Coronary artery (tissue), 2 donors: ENCODE data around the gene PM20D2.

Experiments
- DNase-seq: peaks from one replicate; pipeline ENCODE4 v3.0.0-alpha.2; 2017; ENCODE audit warnings: low spot score
- H3K27ac ChIP-seq, 2 donors: fragments of 200-600 bp; sonication (generic); one replicate each; pipeline ENCODE4 v1.5.1; 2016 to 2019
- H3K4me3 ChIP-seq: fragments of 200-600 bp; sonication (generic); 2 replicates; pipeline ENCODE4 v1.5.1; 2016; ENCODE audit warnings: mild to moderate bottlenecking, moderate library complexity
- CTCF ChIP-seq: fragments of 200-600 bp; sonication (generic); IDR thresholded peaks from one replicate; pipeline ENCODE4 v1.5.1; 2019; ENCODE audit warnings: antibody characterized with exemption

The PM20D2 gene

GRCh38 chr6:89132057-89132456, 13.8 kb upstream of the PM20D2 start:
- no peak overlapping the region for H3K4me3 ChIP-seq
- no peak for DNase-seq
- no peak overlapping the region for H3K27ac ChIP-seq
- no peak for TF ChIP-seq CTCF

DNA sequence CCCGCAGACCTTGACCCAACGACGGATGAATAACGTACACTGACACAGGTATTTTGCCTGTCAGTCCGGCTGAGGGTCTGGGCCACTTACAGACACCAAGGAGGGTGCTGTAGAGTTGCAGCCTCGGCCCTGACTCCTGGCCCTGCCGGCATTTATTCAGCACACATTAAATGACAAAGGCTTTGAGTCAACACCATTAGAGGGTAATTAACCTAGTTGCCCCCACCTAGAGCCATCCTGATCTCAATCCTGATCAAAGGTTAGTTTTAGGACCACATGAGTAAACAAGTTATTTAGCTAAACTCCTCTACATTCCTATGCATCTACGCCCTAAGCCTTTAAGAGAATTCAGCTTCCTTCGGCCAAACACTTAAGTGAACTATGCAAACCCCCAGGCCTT, 11.9 kb upstream of the PM20D2 start:
- Histone ChIP-seq H3K27ac (no peak overlapping the region), H3K4me3 (no peak overlapping the region)
- DNase-seq, result no peak
- TF ChIP-seq CTCF, result no peak

GRCh38 chr6:89134723-89135122, 11.1 kb upstream of the PM20D2 start:
- no peak for DNase-seq
- TF ChIP-seq CTCF, result no peak
- no peak overlapping the region for H3K27ac ChIP-seq
- no peak overlapping the region for H3K4me3 ChIP-seq

DNA sequence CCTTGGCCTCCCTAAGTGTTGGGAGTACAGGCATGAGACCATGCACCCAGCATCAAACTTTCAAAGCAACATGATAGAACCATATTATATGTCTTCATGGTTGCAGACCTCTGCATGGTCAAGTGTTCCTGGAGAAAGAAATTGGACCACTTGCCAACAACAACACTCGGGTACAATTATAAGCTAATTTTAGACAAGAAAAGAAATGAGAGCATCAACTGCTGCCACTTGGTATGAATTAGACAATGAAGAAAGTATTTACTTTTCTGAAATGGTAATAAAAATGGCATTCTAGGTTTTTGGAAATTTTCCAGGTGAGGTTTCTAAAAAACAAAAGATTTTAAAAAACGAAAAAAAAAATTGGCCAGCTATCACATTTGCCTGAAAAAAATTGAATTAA, 7.7 kb upstream of the PM20D2 start:
- no peak for TF ChIP-seq CTCF
- H3K27ac ChIP-seq, result no peak overlapping the region
- no peak for DNase-seq
- no peak overlapping the region for H3K4me3 ChIP-seq

- DNase-seq, result no peak
- no peak for TF ChIP-seq CTCF
- Histone ChIP-seq H3K4me3 (no peak overlapping the region), H3K27ac (no peak overlapping the region)
Measured at GRCh38 chr6:89139509-89140346, 6.1 kb upstream of the PM20D2 start.

DNA sequence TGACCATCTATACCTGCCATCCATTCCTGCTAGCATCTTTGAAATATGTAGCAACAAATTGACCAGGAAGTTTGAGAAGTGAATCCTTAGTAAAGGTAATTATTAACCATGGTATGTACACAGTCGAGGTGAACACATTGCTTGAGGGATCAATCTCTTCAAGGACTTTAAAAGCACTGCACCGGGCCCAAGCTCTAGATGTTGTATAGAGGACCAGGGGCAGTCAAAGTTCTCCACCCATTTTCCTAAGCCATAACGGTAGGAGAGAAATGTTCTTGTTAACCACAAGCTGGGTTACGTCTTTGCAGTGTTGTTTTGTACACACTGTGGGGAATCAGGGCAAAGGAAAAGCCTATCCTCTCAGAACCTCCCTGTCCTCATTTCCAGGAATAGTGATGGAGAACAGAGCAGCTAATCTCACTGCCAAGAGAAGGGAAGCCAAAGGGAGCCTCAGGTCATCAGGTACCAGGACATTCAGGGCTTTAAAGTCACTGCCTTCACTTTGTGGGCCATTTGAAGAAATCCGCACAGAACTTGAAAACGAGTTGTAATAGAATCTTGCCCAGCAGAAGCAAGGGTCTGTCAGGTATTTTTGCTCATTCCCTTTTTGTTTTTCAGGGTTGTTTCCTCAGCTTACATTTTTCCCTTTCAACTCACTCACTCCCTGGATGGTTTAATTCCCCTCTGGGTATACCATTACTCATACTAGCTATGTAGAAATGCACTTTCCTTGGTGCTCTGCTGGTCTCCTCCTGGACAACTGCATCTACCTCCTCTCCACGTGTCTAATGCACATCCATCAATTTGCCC, 5.3 kb upstream of the PM20D2 start:
- no peak for DNase-seq
- Histone ChIP-seq H3K27ac (no peak overlapping the region), H3K4me3 (no peak overlapping the region)
- no peak for TF ChIP-seq CTCF
